ENCODE results near the gene SFRP2. TPM values are rescaled to one million over a fixed set of nuclear protein-coding genes. Genes with fewer than 3 reads are reported as not detected.
A peak's percentile ranks its signal among the peaks of the same experiment; 100 is the strongest.

SFRP2 gene
- total RNA-seq, 1 donor from 2014 or later = 39.5 TPM

- no peaks in the 10 kb centered on the region for H3K36me3 ChIP-seq
- DNase-seq (no peak), ATAC-seq (no peak)
- no peaks in the 10 kb centered on the region for H3K4me1 ChIP-seq
- peaks cover 22% of the 10 kb centered on the region for H3K27me3 ChIP-seq (ENCODE audit: low read depth)
- intact Hi-C loops (cut with DNase I) = no loop called here
- H3K4me3 ChIP-seq = no peak overlapping the region
- H3K27ac ChIP-seq = no peak overlapping the region
- H3K9me3 ChIP-seq = no peaks in the 10 kb centered on the region
- TF ChIP-seq CTCF (IDR thresholded peaks at IDR 0.05) = no peak
These were observed 9.5 kb upstream of the SFRP2 start for GRCh38 chr4:153798420-153798819.

- DNase-seq = no peak
- Histone ChIP-seq H3K36me3 (no peaks in the 10 kb centered on the region), H3K27ac (no peak overlapping the region), H3K4me1 (peaks cover 30% of the 10 kb centered on the region), H3K27me3 (ENCODE audit: low read depth) (peaks cover 65% of the 10 kb centered on the region), H3K9me3 (no peaks in the 10 kb centered on the region), H3K4me3 (no peak overlapping the region)
- TF ChIP-seq CTCF (IDR thresholded peaks at IDR 0.05) = no peak
- intact Hi-C loops (cut with DNase I) = no loop called here
- no peak for ATAC-seq
These were observed 5.1 kb upstream of the SFRP2 start for GRCh38 chr4:153794006-153794405.

- intact Hi-C loops (cut with DNase I) = no loop called here
- no peak for ATAC-seq
- Histone ChIP-seq H3K27me3 (ENCODE audit: low read depth) (peaks cover 77% of the 10 kb centered on the region), H3K4me1 (peaks cover 35% of the 10 kb centered on the region), H3K9me3 (no peaks in the 10 kb centered on the region), H3K27ac (no peak overlapping the region), H3K36me3 (no peaks in the 10 kb centered on the region), H3K4me3 (peak overlapping the region; percentile 23)
- no peak for DNase-seq
- TF ChIP-seq CTCF (IDR thresholded peaks at IDR 0.05) = no peak
These were observed 3.9 kb upstream of the SFRP2 start for GRCh38 chr4:153792618-153793247.

GRCh38 chr4:153791746-153792617 is 3.1 kb upstream of the SFRP2 start:
- Histone ChIP-seq H3K4me3 (peak overlapping the region; percentile 23), H3K27ac (no peak overlapping the region), H3K9me3 (no peaks in the 10 kb centered on the region), H3K4me1 (peaks cover 35% of the 10 kb centered on the region), H3K36me3 (no peaks in the 10 kb centered on the region), H3K27me3 (ENCODE audit: low read depth) (peaks cover 78% of the 10 kb centered on the region)
- TF ChIP-seq CTCF (IDR thresholded peaks at IDR 0.05) = peak; percentile 21
- intact Hi-C loops (cut with DNase I) = no loop called here
- DNase-seq = peak; percentile 64
- peak; percentile 58 to 66 for ATAC-seq

- peak overlapping the region; percentile 29 for H3K4me3 ChIP-seq
- H3K4me1 ChIP-seq = peaks cover 35% of the 10 kb centered on the region
- H3K36me3 ChIP-seq = no peaks in the 10 kb centered on the region
- intact Hi-C loops (cut with DNase I) = no loop called here
- no peak for TF ChIP-seq CTCF (IDR thresholded peaks at IDR 0.05)
- H3K9me3 ChIP-seq = no peaks in the 10 kb centered on the region
- DNase-seq = peak; percentile 53
- H3K27ac ChIP-seq = no peak overlapping the region
- peaks cover 88% of the 10 kb centered on the region for H3K27me3 ChIP-seq (ENCODE audit: low read depth)
- ATAC-seq = peak; percentile 44 to 68
These were observed 2.2 kb upstream of the SFRP2 start for GRCh38 chr4:153790962-153791551.

All from lower lobe of right lung (tissue), 2 donors.